GM18498 (cell line): Measurements from ENCODE around the gene UST.

ENCODE experiments used
- ATAC-seq: cut with Tn5 transposase; IDR thresholded peaks from one replicate; pipeline ENCODE4 v1.9.1; 2021; ENCODE audit warnings: mild to moderate bottlenecking, moderate library complexity; ENCODE audit not compliant: unreplicated experiment

Gene UST

DNA sequence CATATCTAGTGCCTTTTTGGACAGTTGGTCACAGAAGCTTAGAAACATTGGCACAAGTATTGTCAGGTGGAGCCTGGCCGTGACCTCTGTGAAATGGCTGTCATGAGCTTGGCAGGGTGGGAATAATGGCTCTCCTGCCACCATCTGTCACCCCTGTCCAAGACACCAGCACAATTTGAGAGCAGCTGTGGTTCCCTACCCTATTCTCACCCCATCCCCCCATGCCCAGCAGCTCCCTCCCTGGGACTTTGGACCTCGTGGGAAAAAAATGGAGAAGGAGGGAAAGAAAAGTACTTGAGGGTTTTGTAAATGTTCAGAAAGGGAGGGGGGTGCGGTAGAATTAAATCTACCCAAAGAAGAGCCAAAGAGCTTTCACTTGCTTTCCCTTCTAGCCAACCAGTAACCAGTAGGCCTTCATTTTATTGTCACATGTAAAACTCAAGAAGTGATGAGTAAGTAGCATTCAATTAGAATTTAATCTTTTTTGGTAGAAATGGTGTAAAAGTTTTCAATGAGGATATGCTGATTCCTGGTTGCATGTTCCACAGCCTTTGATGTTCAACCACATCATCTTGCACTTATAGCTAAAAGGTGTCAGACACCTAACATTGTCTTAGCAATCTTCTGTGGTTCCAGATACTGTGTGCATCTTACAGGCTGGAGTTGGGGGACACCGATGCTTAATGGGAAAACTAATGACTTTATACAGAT is 307.2 kb downstream of the UST start:
- peak; percentile 26 for ATAC-seq

DNA sequence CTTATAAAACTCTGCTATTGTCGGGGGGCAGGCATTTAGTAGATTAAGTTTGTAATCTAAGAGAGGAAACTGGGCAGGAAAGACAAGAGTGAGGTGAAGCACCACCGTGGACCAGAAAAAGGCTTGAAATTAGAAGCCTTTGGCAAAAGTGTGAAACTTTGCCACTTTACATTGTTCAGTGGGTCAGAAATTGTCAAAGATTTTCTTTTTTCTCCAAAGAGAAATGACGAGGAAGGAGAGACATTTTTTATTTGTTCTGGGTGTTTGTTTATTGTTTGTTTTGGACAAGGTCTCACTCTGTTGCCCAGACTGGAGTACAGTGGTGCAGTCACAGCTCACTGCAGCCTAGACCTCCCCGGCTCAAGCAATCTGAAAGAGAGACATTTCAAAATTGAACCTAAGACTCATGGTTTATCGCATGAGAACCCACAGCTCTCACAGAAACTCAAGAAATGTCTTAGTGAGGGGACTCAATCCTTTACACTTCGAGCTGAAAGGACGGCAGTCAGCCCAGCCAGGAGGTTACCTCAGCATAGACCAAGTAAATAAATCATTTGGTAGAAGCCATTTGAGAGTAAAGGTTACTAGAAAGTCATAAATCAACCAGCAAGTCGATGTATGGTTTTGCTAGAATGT is 307.8 kb downstream of the UST start:
- peak; percentile 82 for ATAC-seq

DNA sequence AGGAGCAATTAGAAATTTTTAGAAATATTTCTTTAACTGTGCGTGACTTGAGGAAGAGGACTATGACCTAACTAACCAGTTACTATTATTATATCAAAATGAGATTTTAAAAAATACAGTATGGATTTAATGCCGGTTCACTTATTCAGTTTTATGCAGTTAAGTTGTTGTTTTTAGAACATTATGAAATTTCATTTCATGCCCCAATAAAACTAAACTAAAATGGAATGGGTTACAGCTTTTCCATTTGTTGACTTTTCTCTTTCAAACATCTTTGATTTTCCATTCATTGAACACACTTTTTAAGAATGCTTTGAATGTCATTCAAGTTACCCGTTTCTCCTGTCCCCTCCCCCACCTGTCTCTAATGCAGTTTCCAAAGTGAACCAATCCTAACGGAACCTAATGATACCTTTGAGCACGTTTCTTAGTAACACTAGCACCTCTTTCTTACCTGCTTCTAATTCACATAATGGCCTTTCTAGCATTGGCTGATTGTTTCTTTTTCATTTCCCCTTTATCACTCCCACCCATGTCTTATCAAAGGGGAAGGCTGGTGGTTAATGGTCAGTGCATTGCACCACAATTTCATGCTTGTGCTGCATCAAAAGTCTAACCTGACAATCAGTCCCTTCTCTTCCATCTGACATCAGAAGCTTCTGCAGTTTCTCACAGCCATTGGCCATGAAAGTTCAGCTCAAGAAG is 308.5 kb downstream of the UST start:
- peak; percentile 37 for ATAC-seq

DNA sequence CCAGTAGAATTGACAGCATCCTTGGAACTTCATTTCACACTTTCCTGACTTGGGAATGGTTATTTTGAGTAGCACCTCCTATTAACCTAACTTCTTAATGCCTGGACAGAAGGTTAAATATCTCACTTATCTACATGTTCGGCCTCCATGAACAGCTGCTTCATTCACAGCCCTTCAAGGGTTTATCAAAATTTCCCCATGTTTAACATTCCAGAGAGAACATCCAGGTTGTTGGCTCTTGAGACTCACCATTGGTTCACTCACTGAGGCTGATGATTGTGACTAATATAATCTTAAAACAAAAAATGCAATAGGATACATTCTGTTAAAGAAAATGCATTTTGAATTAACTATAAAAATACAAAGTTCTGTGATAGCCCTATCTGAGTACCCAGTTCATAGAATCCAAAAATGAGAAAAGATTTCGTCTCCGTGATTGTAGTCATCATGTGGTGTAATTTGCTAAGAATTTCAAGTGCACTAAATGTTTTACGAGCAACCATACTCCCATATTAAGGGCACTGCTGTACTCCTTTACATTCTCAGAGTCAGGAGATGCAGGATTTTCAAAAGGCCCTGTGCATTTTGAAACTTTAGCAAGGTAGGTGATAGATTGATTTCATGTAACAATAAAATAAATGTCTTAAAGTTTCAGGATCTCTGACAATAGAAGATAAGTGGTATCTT is 310.1 kb downstream of the UST start:
- ATAC-seq = no peak

DNA sequence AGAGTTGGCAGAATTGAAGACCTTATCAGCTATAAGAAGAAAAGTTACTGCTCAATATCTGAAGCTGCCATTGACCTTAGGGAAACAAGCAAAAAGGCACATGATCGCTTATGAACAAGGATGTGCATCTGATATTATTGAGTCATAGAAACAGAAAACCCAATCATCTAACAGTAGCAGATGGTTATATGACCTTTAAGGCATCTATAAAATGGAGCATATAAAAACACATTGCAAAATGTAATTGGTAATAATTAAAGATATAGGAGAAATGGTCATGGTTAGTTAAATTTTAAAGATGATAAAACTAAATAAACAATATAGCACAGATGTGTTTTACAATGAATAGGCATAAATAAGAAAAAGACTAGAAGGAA is 310.6 kb downstream of the UST start:
- no peak for ATAC-seq

DNA sequence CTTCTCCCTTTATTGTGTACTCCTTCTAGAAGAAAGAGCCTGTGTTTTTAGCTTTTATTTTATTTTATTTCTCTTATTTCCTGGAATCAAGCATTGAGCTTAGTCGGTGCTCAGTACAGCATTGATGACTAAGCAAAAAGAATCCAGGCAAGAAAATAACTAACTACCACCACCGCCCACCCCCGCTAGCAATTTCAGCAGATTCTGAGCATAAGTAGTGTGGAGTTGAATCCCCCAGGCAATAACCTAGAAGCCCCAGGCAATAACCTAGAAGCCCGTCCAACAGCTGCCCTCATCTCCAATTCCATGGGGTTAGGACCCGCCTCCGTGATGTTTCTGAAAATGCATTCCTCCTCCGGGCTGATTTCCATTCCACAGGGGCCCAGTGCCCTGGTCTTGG is 312.7 kb downstream of the UST start:
- no peak for ATAC-seq

DNA sequence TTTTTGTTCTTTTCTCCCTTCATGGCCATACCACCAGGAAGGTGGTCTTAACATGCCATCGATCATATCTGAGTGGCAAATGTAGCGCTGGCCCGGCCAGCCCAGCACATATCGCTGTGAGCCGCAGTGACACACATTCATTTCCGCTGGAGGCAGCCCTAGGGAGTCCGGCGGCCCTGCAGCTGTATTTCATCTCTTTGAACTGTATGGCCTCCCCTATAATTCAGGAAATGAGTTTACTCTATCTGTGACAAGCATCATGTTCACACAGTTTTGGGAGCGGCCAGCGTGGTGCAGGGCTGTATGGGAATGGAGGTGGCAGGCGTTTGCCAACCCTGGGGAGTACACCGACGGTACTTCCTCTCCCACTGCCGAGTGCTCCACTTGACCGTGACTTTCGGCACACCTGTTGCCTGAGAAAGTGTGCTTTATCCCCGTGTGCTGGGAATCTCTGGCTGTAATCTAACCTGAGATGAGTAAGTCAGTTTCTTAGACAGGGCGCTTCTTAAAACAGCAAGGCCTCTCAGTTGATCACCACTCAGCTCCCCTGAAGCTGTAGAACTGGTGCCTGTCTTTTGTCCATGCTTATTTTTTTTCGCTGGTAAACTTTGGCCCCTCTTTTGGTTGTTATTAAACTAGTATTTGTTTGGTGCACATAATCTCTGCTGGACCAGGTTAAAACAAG is 313.6 kb downstream of the UST start:
- ATAC-seq = peak; percentile 72

DNA sequence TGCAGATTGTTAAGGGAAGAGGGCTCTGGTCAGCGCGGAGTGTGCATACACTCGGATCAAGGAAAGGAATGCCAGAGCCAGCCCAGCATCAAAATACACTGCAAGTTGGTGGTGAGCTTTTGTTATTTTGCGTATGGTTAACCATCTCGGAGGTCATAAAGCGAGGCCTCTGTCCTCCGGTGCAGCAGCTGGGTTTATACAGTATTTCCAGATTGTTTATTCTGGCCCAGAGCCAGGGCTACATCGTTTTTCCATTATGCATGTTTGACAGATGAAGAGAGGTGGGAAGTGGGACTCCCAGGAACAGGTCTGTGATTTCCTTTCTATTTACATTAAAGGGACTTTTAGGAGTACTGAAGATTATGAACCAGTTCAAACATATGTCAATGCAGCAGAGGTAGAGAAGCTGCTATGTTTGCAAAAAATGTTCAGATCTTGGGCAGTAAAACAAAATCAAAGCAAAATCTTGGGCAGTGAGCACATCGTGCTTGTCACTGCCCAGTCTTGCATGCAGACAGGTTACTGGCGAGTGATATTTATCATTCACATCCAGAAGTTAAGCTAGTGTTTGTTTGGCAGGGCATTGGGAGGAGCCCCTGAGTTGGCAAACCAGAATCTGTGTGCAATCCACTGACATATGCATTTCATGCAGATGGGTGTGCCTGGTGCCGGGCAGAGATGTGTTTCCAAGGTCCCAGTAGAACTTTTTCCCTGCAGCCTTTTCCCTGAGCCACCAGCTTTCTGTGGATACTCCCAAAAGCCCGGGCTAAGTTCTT is 314.3 kb downstream of the UST start:
- ATAC-seq = no peak

DNA sequence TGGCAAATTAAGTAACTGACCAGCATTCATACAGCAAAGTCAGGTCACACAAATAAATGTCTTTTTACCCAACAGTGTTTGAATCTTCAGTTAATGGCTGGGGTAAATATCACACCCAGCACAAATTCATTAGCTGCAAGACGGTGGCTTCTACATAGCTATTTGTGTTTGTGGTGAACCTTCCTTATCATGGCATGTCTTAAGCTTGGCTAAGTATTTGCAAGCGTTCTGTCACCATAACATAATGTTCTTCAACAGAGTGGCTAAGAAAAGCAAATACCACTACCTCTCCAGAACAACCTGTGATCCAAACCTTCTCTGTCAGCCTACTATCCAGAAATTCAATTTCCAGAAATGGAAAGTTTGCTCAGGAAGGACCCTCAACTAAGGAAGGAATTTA is 315.1 kb downstream of the UST start:
- no peak for ATAC-seq

DNA sequence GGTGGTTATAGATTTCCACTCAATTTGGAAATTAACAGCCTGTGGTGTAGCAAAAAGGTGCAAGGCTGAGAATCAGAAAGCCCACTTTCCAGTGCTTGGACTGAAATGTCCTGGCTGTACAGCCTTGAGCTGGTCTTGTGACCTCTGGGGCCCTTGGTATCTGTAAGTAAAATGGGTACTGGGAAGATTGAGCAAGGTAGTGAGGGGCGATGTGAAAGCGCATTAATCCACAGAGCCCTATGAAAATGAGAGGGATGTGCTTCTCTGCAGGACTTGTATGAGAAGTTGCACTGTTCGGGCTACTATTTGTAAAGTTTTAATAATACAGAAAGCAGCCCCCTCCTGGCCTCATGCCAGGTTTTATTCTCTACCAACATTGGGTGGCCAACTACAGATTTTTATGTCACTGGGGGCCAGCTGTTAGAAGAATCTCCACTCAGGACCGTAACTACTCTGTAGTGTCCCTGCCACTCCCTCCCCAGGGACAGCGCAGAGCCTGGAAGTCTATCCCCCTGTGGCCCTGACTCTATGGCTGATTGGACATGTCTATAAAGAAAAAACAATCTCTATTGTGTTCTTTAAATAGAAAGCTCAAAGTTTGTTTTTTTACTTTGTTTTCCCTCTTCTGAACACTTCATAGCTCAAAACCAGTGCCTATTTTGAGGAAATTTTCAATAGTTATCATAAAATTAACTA is 316.0 kb downstream of the UST start:
- ATAC-seq = no peak

DNA sequence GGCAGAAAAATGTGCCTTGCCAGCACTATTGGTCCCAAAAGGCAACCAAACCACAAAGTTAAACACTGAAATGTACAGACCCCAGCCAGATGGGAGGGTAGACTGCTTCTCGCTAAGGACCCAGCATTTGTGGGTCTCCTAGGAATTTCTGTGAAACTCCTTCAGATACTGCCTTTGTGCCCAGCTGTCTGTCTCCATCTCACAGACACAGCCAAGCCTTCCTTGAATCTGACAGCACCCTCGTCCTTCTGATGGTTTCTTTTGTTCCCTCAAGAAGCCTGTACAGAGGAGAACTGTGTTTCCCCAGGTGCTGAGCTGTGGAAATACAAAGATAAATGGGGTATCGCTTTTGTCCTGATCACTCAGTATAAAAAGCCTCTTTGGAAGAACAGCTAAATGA is 316.6 kb downstream of the UST start:
- ATAC-seq = no peak

DNA sequence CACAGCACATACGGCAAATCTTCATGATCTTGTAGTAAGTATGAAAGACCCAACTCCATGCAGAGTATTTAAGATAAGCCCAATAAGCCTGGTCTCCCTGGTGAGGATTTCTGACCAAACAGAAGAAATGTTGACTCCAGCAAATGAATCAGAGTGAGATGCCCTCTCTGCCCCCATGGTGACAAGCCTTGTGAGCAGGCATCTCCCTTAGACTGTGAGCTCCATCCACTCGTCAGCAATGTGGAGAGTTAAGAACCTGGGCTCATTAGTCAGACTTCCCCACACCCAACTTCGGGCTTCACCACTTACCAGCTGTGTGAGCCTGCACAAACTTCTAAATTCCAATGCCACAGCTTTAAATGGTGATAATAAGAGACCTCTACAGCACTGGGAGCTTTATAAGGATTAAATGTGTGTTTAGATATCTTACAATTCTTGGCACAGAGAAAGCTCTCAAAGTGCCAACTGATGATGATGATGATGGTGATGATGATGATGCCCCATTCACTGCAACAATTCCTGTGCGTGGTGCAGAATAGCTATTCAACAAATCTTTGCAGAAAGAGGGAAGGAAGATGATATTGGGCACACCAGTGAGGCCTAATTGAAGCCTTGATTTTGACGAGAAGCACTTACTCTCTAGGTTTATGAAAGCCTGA is 317.3 kb downstream of the UST start:
- ATAC-seq = no peak

DNA sequence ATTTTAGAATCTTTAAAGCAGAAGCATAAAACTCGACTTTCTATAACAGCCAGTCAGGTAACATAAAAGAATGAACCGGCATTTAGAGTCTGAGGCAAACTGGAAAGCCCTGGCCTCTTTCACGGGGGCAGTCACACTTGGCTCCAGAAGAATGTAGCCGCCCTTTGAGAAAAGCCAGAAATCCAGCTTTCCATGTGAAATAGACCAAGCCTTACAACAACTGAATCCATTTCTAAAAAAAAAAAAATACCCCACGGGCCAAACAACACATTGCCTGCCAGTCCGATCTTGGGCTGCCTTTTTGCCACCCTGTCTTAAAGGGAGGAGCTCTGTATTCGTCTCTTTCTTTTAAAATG is 317.8 kb downstream of the UST start:
- no peak for ATAC-seq

DNA sequence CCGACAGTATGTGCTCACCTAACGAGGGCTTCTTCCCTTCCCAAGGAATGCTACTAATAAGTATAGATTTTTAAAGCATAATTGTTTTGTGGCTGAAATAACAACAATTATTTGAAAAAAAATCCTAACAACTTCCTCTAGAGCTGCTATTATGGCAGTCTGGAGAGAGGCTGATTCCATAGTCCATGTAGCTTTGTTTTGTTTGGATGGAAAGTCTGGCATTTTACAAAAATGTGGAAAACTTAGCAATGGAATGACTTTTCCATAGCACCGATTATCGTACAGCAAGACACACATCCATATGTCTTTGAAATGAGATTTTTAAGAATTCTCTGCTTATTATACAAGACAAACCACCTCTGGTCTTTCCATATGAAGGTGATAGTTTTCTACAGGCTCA is 318.3 kb downstream of the UST start:
- ATAC-seq = no peak

DNA sequence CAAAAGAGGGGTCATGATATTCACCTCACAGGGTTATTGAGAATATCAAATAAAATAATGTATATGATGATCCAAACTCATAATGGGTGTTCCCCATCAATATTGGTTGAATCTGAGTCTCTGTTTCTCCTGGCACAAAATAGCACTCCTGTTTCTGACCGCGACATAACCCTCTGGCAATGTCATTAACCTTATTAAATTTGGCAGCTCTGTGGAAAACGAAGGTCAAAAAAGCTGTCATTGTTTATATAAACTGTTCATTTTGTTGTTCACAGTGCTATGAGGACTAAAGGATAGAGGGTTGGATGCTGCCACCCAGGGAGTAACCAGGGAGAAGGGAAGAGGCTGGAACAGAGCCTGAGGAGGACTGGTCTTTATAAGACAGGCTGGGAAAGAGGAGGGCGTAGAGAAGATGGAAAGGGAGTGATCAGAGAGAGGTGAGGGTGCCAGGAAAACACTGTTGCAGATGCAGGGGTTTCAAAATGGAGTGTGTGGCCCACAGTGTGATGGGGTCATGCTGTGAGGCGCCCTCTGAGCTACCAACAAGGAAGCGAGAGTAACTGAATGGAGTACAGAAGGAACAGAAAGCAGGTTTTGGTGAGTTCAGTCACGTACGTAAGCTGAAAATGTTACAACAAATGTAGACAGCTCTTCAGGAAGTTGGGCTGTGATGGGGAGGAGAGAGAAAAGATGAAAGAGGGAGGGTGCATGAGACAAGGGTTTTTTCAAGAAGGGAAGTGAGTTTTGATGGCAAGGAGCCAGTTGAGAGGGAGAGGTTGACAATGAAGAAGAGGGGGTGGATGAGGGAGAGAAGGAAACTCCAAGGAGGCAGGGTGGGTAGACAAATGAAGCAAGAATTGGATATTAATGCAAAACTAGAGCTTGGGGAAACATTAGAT is 319.1 kb downstream of the UST start:
- ATAC-seq = peak; percentile 98

DNA sequence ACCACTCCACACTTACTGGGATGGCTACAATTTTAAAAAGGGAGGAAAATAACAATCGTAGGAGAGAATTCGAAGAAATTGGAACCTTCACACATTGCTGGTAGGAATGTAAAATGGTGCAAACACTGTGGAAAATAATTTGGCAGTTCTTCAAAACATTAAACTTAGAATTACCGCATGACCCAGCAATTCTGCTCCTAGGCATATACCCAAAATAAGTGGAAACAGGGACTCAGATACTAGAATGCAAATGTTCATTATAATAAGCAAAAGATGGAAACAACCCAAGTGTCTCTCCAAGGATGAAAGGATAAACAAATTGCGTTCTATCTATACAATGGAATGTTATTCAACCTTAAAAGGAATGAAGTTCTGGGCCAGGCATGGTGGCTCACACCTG is 325.2 kb downstream of the UST start:
- no peak for ATAC-seq

DNA sequence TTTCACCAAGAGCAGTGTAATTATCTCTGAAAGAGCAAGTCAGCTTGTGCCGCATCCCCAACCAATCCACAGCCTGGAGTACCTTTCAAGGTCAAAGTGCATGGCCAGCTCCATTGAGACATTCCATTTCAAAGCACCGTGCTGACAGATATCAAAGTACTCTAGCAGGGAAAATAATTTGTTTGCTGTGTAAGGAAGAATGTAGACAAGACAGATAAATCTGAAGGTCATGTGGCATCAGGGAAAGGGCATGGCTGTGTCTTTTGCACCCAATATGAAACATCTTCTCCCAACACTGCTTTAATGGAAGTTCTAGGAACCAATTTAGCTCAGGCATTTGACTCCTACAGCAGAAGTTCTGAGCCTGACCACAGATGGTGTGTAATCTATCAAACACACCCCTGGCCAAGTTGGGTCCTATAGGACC is 328.0 kb downstream of the UST start:
- ATAC-seq = no peak

DNA sequence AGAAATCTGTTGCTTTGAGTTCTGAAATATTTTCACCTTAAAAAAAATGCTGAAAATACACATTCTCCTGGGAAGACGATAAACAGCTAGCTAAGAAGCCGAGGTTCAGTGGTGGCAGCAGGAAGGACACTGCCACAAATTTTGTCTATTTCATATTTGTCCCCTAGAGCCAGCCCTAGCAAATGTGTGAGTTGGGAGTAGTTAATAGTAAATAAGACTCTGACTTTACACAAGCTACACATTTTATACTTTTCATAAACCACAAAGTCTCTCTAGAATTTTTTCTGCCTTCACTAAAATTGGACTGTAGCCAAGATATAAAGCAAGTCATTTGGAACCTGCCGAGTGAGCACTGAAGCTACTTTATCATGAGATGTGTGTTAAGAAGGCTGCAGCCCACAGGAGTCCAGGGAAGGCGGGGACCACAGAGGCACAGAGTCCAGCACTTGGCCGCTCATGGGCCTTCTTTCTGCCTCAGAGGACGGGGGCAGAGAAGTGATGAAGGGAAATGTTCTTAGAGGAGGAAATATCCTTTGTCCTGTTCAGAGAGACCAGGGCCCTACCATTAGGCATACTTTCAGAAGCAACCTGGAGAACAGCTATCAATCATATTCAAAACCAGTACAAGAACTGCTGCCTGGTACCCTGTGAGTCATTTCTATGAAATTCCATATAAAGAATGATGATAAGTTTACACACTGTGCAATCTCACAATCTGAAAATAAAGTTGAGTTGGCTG is 329.0 kb downstream of the UST start:
- ATAC-seq = no peak
